Fibroblast of lung (primary cell): ENCODE data around the gene HOXB6. TPM values are rescaled to one million over a fixed set of nuclear protein-coding genes. Genes with fewer than 3 reads are reported as not detected.

Experiments used
- DNase-seq, 2 donors: peaks; one replicate each; pipeline versions ENCODE4 v3.0.0 to v3.0.0-alpha.2; 2010; ENCODE audit warnings: low read depth in 2 of 2
- H2AFZ ChIP-seq: 2 replicates; pipeline ENCODE4 v1.5.1; 2012; ENCODE audit warnings: low read length, control low read depth, inconsistent platforms
- H3K27ac ChIP-seq: 2 replicates; pipeline ENCODE4 v1.5.1; 2011; ENCODE audit warnings: low read length, control low read depth; ENCODE audit not compliant: insufficient read depth
- H3K27me3 ChIP-seq: 2 replicates; pipeline ENCODE4 v1.5.1; 2011; ENCODE audit warnings: mild to moderate bottlenecking, low read length; ENCODE audit not compliant: control insufficient read depth, insufficient read depth
- H3K36me3 ChIP-seq: 2 replicates; pipeline ENCODE4 v1.5.1; 2011; ENCODE audit warnings: low read length; ENCODE audit not compliant: control insufficient read depth, insufficient read depth
- H3K4me1 ChIP-seq: 2 replicates; pipeline ENCODE4 v1.5.1; 2011; ENCODE audit warnings: low read length; ENCODE audit not compliant: control insufficient read depth, insufficient read depth; ENCODE audit errors: extremely low read depth
- H3K4me2 ChIP-seq: 2 replicates; pipeline ENCODE4 v1.5.1; 2011; ENCODE audit warnings: low read length, control low read depth; ENCODE audit not compliant: insufficient read depth; ENCODE audit errors: extremely low read depth
- H3K4me3 ChIP-seq, 4 experiments: fragments of 200-600 bp in 1 of 4; sonication (generic) in 1 of 4; replicated peaks in 1 of 4; 2 replicates each; pipeline ENCODE4 v1.5.1; 2011 to 2016; ENCODE audit warnings: low read length in 4 of 4, low read depth in 3 of 4, mild to moderate bottlenecking in 3 of 4, control low read depth in 2 of 4, inconsistent platforms in 1 of 4, mixed read lengths in 1 of 4; ENCODE audit not compliant: insufficient read depth in 1 of 4; ENCODE audit errors: control extremely low read depth in 1 of 4
- H3K79me2 ChIP-seq: 2 replicates; pipeline ENCODE4 v1.5.1; 2012; ENCODE audit warnings: mild to moderate bottlenecking, low read length, inconsistent platforms; ENCODE audit not compliant: control insufficient read depth, insufficient read depth
- H3K9ac ChIP-seq: 2 replicates; pipeline ENCODE4 v1.5.1; 2011; ENCODE audit warnings: mild to moderate bottlenecking, low read length, control low read depth; ENCODE audit not compliant: insufficient read depth
- H3K9me3 ChIP-seq: 2 replicates; pipeline ENCODE4 v1.5.1; 2012; ENCODE audit warnings: low read depth, low read length; ENCODE audit not compliant: control insufficient read depth, insufficient read depth
- H4K20me1 ChIP-seq: 2 replicates; pipeline ENCODE4 v1.5.1; 2011; ENCODE audit warnings: low read length; ENCODE audit not compliant: control insufficient read depth, insufficient read depth; ENCODE audit errors: extremely low read depth
- EZH2 ChIP-seq: IDR thresholded peaks from 2 replicates; pipeline ENCODE4 v1.5.1; 2012; ENCODE audit warnings: low read length, control low read depth, mild to moderate bottlenecking; ENCODE audit errors: missing control alignments
- polyA plus RNA-seq, 2 donors: library from polyadenylated mRNA; depleted of rRNA in 1 of 2; stranded (reverse) in 1 of 2; unstranded in 1 of 2; fragments of >200 nt; gene quantifications; 2 replicates each; pipeline ENCODE4 v1.2.1, GENCODE V29; 2011 to 2012; ENCODE audit warnings: missing spikeins in 1 of 2
- total RNA-seq: library from RNA; depleted of rRNA; stranded (reverse); fragments of >200 nt; gene quantifications from 2 replicates; pipeline ENCODE4 v1.2.1, GENCODE V29; 2014
- TF ChIP-seq, protein P1 (sequence below), 2 donors: IDR thresholded peaks in 1 of 2; conservative IDR thresholded peaks in 1 of 2; 1 replicate in 1 of 2; 2 replicates in 1 of 2; pipeline ENCODE4 v1.5.1; 2011 to 2012; ENCODE audit warnings: low read length in 2 of 2, control low read depth in 1 of 2, inconsistent platforms in 1 of 2, low read depth in 1 of 2, mild to moderate bottlenecking in 1 of 2

Gene HOXB6
- total and polyA plus RNA-seq, 2 donors (not counting 1 experiment from before 2014, with no cell fraction given), result 16.2 to 28.9 TPM

- Histone ChIP-seq H3K9ac (no peak overlapping the region), H3K4me2 (peak overlapping the region; percentile 95), H3K9me3 (no peaks in the 10 kb centered on the region), H2AFZ (no peak overlapping the region), H3K4me1 (peaks cover 47% of the 10 kb centered on the region), H3K27ac (peak overlapping the region; percentile 86), H4K20me1 (no peaks in the 10 kb centered on the region), H3K36me3 (peaks cover 13% of the 10 kb centered on the region), H3K4me3 (peak overlapping the region; percentile 53 to 98 (median 63)), H3K79me2 (peaks cover 99% of the 10 kb centered on the region), H3K27me3 (no peaks in the 10 kb centered on the region)
- no peak for TF ChIP-seq EZH2
- TF ChIP-seq, protein P1, sequence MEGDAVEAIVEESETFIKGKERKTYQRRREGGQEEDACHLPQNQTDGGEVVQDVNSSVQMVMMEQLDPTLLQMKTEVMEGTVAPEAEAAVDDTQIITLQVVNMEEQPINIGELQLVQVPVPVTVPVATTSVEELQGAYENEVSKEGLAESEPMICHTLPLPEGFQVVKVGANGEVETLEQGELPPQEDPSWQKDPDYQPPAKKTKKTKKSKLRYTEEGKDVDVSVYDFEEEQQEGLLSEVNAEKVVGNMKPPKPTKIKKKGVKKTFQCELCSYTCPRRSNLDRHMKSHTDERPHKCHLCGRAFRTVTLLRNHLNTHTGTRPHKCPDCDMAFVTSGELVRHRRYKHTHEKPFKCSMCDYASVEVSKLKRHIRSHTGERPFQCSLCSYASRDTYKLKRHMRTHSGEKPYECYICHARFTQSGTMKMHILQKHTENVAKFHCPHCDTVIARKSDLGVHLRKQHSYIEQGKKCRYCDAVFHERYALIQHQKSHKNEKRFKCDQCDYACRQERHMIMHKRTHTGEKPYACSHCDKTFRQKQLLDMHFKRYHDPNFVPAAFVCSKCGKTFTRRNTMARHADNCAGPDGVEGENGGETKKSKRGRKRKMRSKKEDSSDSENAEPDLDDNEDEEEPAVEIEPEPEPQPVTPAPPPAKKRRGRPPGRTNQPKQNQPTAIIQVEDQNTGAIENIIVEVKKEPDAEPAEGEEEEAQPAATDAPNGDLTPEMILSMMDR (conservative IDR thresholded peaks at IDR 0.05 in 1 of 2, IDR thresholded peaks at IDR 0.05 in 1 of 2; ENCODE audit: low read depth in 1 of 2, low read length in 2 of 2), result no peak
- peak; percentile 38 to 75 for DNase-seq
Observed at GRCh38 chr17:48565022-48565554, 39.7 kb downstream of the HOXB6 start.

- Histone ChIP-seq H3K4me2 (peak overlapping the region; percentile 95), H3K9me3 (no peaks in the 10 kb centered on the region), H4K20me1 (no peaks in the 10 kb centered on the region), H3K27ac (peak overlapping the region; percentile 86), H3K36me3 (peaks cover 16% of the 10 kb centered on the region), H3K4me1 (peaks cover 52% of the 10 kb centered on the region), H2AFZ (no peak overlapping the region), H3K27me3 (no peaks in the 10 kb centered on the region), H3K9ac (peak overlapping the region; percentile 75), H3K79me2 (peaks cover 99% of the 10 kb centered on the region), H3K4me3 (peak overlapping the region; percentile 59 to 98 (median 65))
- no peak for TF ChIP-seq EZH2
- TF ChIP-seq, protein P1 (conservative IDR thresholded peaks at IDR 0.05 in 1 of 2, IDR thresholded peaks at IDR 0.05 in 1 of 2; ENCODE audit: low read depth in 1 of 2, low read length in 2 of 2), result no peak
- peak in 1 of 2 donors; percentile 39 for DNase-seq
Observed at GRCh38 chr17:48564188-48565021, 40.4 kb downstream of the HOXB6 start.

- H3K4me2 ChIP-seq, result peak overlapping the region; percentile 60
- H3K27ac ChIP-seq, result peak overlapping the region; percentile 1
- no peaks in the 10 kb centered on the region for H3K27me3 ChIP-seq
- DNase-seq, result no peak
- peak overlapping the region; percentile 42 to 98 (median 56) for H3K4me3 ChIP-seq
- no peaks in the 10 kb centered on the region for H4K20me1 ChIP-seq
- H3K9ac ChIP-seq, result peak overlapping the region; percentile 40
- peaks cover 15% of the 10 kb centered on the region for H3K36me3 ChIP-seq
- peaks cover 56% of the 10 kb centered on the region for H3K4me1 ChIP-seq
- H2AFZ ChIP-seq, result no peak overlapping the region
- peaks cover 99% of the 10 kb centered on the region for H3K79me2 ChIP-seq
- no peak for TF ChIP-seq EZH2
- TF ChIP-seq, protein P1 (conservative IDR thresholded peaks at IDR 0.05 in 1 of 2, IDR thresholded peaks at IDR 0.05 in 1 of 2; ENCODE audit: low read depth in 1 of 2, low read length in 2 of 2), result no peak
- no peaks in the 10 kb centered on the region for H3K9me3 ChIP-seq
Observed at GRCh38 chr17:48563867-48564187, 41.0 kb downstream of the HOXB6 start.
